ENCODE data around the gene OR5AS1. TPM values are rescaled to one million over a fixed set of nuclear protein-coding genes. Genes with fewer than 3 reads are reported as not detected.
"Not testable (repeated sequence)": the region's sequence is repeated elsewhere in the genome, so short reads cannot be mapped to it uniquely, and the experiment has no call there.

Gene OR5AS1
- total and polyA plus RNA-seq, 9 of the 15 experiments (the other 6 are each of a cell fraction or from before 2014, with no cell fraction given) = not detected

DNA sequence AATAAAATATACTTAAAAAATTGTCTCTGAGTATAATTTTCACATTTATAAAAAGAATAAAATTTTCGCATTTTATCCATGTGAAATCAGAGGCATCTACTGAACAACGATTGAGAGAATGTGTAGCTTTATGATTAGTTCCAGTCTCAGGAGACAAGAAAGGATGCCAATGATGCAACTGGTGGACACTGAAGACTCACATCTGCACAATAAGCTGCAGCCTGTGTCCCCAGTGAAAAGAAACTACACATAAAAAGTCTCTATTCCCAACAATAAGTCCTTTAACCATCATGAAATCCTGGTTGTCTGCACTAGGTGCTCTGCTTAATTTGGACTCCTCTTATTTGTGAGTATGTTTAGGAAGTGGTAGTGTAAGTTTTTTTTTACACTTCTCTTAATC lies 22.0 kb downstream of the OR5AS1 start:
- Histone ChIP-seq H3K4me2 (ENCODE audit: insufficient read depth, low read length) (no peak overlapping the region), H3K9ac (ENCODE audit: insufficient read depth in 1 of 2, low read depth in 2 of 2, low read length in 2 of 2) (no peak overlapping the region), H3K27ac (ENCODE audit: extremely low read depth, low read depth, low read length) (no peak overlapping the region), H3K79me2 (ENCODE audit: control insufficient read depth, insufficient read depth, low read length) (no peaks in the 10 kb centered on the region), H3K36me3 (ENCODE audit: control insufficient read depth, insufficient read depth, low read length) (no peaks in the 10 kb centered on the region), H3K4me3 (no peak overlapping the region), H4K20me1 (replicated peaks; ENCODE audit: control insufficient read depth, insufficient read depth, low read length) (no peaks in the 10 kb centered on the region), H3K27me3 (ENCODE audit: control insufficient read depth in 2 of 2, insufficient read depth in 2 of 2, low read length in 2 of 2) (no peaks in the 10 kb centered on the region), H2AFZ (ENCODE audit: low read depth, low read length) (no peak overlapping the region), H3K9me3 (replicated peaks; ENCODE audit: control insufficient read depth, insufficient read depth, low read depth, low read length) (no peaks in the 10 kb centered on the region; the same call in none of the 2 replicates), H3K9me1 (ENCODE audit: control insufficient read depth, insufficient read depth, low read length) (no peaks in the 10 kb centered on the region), H3K4me1 (replicated peaks in 1 of 2; ENCODE audit: control insufficient read depth in 2 of 2, insufficient read depth in 2 of 2, low read length in 2 of 2) (no peaks in the 10 kb centered on the region)
- 0% methylated on average over 2 of the region's 2 CpGs for WGBS (ENCODE audit: insufficient coverage, low coverage, missing lambda C conversion rate)
- in situ Hi-C loops (cut with MboI) = no loop called here
- DNase-seq (ENCODE audit: extremely low read depth in 1 of 4, low spot score in 3 of 4) = no peak
- POLR2A ChIA-PET = no interaction called here
- CTCF ChIA-PET (ENCODE audit: low intra/inter-chr PET ratio) = no interaction called here
- ATAC-seq = no peak
- intact Hi-C loops (cut with micrococcal nuclease) = no loop called here
- no peak for FAIRE-seq
- no TSS peak for BruUV-seq (replicated peaks)
- no peak for TF ChIP-seq HDAC6 (IDR thresholded peaks at IDR 0.05; ENCODE audit: low read depth, low read length)

DNA sequence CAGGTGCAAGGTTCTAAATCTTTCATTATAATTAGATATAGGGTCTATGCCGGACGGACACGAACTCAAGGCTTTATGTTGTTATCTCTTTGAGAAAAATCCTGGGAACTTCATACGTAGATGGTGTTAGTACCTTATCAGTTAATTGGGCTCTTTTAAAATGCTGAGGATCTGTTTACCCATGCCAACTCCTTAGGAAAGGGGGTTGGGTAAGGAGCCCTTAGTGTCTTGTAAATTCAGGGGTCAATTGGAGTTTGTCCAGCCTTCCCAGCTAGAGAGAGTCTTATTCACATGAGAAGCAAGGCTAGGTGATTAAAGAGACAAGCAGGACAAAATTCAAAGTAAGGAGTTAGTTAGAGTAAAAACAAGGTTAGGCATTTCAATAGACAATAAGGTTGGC lies 28.9 kb downstream of the OR5AS1 start:
- CTCF ChIA-PET (ENCODE audit: low intra/inter-chr PET ratio); in situ Hi-C loops (cut with MboI); H3K27ac ChIP-seq (ENCODE audit: extremely low read depth, low read depth, low read length); H3K36me3 ChIP-seq (ENCODE audit: control insufficient read depth, insufficient read depth, low read length); H3K9me1 ChIP-seq (ENCODE audit: control insufficient read depth, insufficient read depth, low read length); BruUV-seq (replicated peaks); H3K4me2 ChIP-seq (ENCODE audit: insufficient read depth, low read length); H3K79me2 ChIP-seq (ENCODE audit: control insufficient read depth, insufficient read depth, low read length); FAIRE-seq; H3K4me3 ChIP-seq; ATAC-seq; H2AFZ ChIP-seq (ENCODE audit: low read depth, low read length); H3K4me1 ChIP-seq (replicated peaks in 1 of 2; ENCODE audit: control insufficient read depth in 2 of 2, insufficient read depth in 2 of 2, low read length in 2 of 2); POLR2A ChIA-PET; H3K9me3 ChIP-seq (replicated peaks; ENCODE audit: control insufficient read depth, insufficient read depth, low read depth, low read length); DNase-seq (ENCODE audit: extremely low read depth in 1 of 4, low spot score in 3 of 4); H3K27me3 ChIP-seq (ENCODE audit: control insufficient read depth in 2 of 2, insufficient read depth in 2 of 2, low read length in 2 of 2); H3K9ac ChIP-seq (ENCODE audit: insufficient read depth in 1 of 2, low read depth in 2 of 2, low read length in 2 of 2); H4K20me1 ChIP-seq (replicated peaks; ENCODE audit: control insufficient read depth, insufficient read depth, low read length); intact Hi-C loops (cut with micrococcal nuclease): not testable (repeated sequence)
- 2% methylated on average over 4 of the region's 4 CpGs for WGBS (ENCODE audit: insufficient coverage, low coverage, missing lambda C conversion rate)

DNA sequence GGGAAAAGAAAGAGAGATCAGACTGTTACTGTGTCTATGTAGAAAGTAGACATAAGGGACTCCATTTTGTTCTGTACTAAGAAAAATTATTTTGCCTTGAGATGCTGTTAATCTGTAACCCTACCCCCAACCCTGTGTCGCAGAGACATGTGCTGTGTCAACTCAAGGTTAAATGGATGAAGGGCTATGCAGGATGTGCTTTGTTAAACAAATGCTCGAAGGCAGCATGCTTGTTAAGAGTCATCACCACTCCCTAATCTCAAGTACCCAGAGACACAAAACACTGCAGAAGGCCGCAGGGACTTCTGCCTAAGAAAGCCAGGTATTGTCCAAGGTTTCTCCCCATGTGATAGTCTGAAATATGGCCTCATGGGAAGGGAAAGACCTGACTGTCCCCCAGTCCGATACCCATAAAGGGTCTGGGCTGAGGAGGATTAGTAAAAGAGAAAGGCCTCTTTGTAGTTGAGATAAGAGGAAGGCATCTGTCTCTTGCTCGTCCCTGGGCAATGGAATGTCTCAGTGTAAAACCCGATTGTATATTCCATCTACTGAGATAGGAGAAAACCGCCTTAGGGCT lies 30.3 kb downstream of the OR5AS1 start:
- H3K9me1 ChIP-seq (ENCODE audit: control insufficient read depth, insufficient read depth, low read length); POLR2A ChIA-PET; BruUV-seq (replicated peaks); H3K4me3 ChIP-seq; H3K4me2 ChIP-seq (ENCODE audit: insufficient read depth, low read length); H3K79me2 ChIP-seq (ENCODE audit: control insufficient read depth, insufficient read depth, low read length); H4K20me1 ChIP-seq (replicated peaks; ENCODE audit: control insufficient read depth, insufficient read depth, low read length); intact Hi-C loops (cut with micrococcal nuclease); DNase-seq (ENCODE audit: extremely low read depth in 1 of 4, low spot score in 3 of 4); H3K27ac ChIP-seq (ENCODE audit: extremely low read depth, low read depth, low read length); FAIRE-seq; H3K9ac ChIP-seq (ENCODE audit: insufficient read depth in 1 of 2, low read depth in 2 of 2, low read length in 2 of 2); H2AFZ ChIP-seq (ENCODE audit: low read depth, low read length); H3K27me3 ChIP-seq (ENCODE audit: control insufficient read depth in 2 of 2, insufficient read depth in 2 of 2, low read length in 2 of 2); H3K9me3 ChIP-seq (replicated peaks; ENCODE audit: control insufficient read depth, insufficient read depth, low read depth, low read length); H3K36me3 ChIP-seq (ENCODE audit: control insufficient read depth, insufficient read depth, low read length); in situ Hi-C loops (cut with MboI); ATAC-seq; H3K4me1 ChIP-seq (replicated peaks in 1 of 2; ENCODE audit: control insufficient read depth in 2 of 2, insufficient read depth in 2 of 2, low read length in 2 of 2); CTCF ChIA-PET (ENCODE audit: low intra/inter-chr PET ratio): not testable (repeated sequence)
- 3% methylated on average over 5 of the region's 7 CpGs for WGBS (ENCODE audit: insufficient coverage, low coverage, missing lambda C conversion rate)

DNA sequence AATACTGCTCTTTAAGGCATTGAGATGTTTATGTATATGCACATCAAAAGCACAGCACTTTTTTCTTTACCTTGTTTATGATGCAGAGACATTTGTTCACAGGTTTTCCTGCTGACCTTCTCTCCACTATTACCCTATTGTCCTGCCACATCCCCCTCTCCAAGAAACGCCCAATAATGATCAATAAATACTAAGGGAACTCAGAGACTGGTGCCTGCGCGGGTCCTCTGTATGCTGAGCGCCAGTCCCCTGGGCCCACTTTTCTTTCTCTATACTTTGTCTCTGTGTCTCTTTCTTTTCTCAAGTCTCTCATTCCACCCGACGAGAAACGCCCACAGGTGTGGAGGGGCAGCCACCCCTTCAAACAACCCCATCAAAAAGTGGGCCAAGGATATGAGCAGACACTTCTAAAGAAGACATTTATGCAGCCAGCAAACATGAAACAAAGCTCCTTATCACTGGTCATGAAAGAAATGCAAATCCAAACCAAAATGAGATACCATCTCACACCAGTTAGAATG lies 30.9 kb downstream of the OR5AS1 start:
- H3K27ac ChIP-seq (ENCODE audit: extremely low read depth, low read depth, low read length); H3K79me2 ChIP-seq (ENCODE audit: control insufficient read depth, insufficient read depth, low read length); in situ Hi-C loops (cut with MboI); H2AFZ ChIP-seq (ENCODE audit: low read depth, low read length); H3K9me1 ChIP-seq (ENCODE audit: control insufficient read depth, insufficient read depth, low read length); H3K9me3 ChIP-seq (replicated peaks; ENCODE audit: control insufficient read depth, insufficient read depth, low read depth, low read length); H3K27me3 ChIP-seq (ENCODE audit: control insufficient read depth in 2 of 2, insufficient read depth in 2 of 2, low read length in 2 of 2); H3K4me2 ChIP-seq (ENCODE audit: insufficient read depth, low read length); FAIRE-seq; CTCF ChIA-PET (ENCODE audit: low intra/inter-chr PET ratio); H3K36me3 ChIP-seq (ENCODE audit: control insufficient read depth, insufficient read depth, low read length); H3K4me3 ChIP-seq; POLR2A ChIA-PET; ATAC-seq; H3K4me1 ChIP-seq (replicated peaks in 1 of 2; ENCODE audit: control insufficient read depth in 2 of 2, insufficient read depth in 2 of 2, low read length in 2 of 2); DNase-seq (ENCODE audit: extremely low read depth in 1 of 4, low spot score in 3 of 4); H3K9ac ChIP-seq (ENCODE audit: insufficient read depth in 1 of 2, low read depth in 2 of 2, low read length in 2 of 2); H4K20me1 ChIP-seq (replicated peaks; ENCODE audit: control insufficient read depth, insufficient read depth, low read length); BruUV-seq (replicated peaks); intact Hi-C loops (cut with micrococcal nuclease): not testable (repeated sequence)
- 5% methylated on average over 4 of the region's 7 CpGs for WGBS (ENCODE audit: insufficient coverage, low coverage, missing lambda C conversion rate)

Data from K562 (cell line).